ENCODE data around the gene SMURF1. TPM values are rescaled to one million over a fixed set of nuclear protein-coding genes. Genes with fewer than 3 reads are reported as not detected.
"Not testable (repeated sequence)": the region's sequence is repeated elsewhere in the genome, so short reads cannot be mapped to it uniquely, and the experiment has no call there.

The SMURF1 gene
- total RNA-seq, 2 donors from 2014 or later: 15.4 to 25.1 TPM

DNA sequence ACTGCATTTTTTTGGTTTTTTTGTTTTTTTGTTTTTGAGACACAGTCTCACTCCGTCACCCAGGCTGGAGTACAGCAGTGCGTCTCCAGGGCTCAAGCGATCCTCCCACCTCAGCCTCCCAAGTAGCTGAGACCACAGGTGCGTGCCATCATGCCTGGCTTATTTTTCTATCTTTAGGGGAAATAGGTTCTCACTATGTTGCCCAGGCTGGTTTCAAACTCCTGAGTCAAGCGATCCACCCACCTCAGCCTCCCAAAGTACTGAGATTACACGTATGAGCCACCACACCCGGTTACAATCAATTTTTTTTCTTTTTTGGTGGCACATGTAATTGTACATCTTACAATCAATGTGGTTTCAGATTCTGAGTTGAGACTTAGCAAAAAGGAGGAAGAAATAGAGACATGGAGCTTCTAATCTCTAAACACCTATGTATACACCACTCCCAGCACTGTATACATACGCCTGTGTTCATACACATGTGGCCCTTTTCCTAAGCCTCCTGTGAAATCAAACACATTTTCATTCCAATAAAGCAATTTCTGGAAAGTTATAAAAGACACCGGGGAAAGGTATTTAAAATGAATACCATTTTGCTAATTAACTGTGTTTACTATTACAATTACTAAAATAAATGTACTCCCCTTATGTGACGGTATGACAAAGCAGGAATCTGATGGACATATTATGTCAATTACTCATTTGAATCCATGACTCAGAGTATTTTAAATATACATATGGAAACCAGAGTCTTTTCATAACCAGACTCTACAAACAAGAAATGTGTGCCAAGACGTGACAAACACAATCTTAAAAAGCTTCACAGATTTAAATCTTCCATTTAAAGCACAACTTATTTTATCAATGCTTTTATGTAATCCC is 40.9 kb downstream of the SMURF1 start:
- 87% methylated on average over 11 of the region's 11 CpGs for WGBS
- no peaks in the 10 kb centered on the region for H3K4me1 ChIP-seq (replicated peaks)
- H3K9me3 ChIP-seq: no peaks in the 10 kb centered on the region
- H3K4me3 ChIP-seq: no peak overlapping the region
- H3K36me3 ChIP-seq: no peaks in the 10 kb centered on the region
- no peaks in the 10 kb centered on the region for H3K27me3 ChIP-seq (replicated peaks; ENCODE audit: insufficient read depth)
- H3K27ac ChIP-seq: no peak overlapping the region
- no peak for TF ChIP-seq POLR2AphosphoS5 (IDR thresholded peaks at IDR 0.05)
- TF ChIP-seq, protein P1, sequence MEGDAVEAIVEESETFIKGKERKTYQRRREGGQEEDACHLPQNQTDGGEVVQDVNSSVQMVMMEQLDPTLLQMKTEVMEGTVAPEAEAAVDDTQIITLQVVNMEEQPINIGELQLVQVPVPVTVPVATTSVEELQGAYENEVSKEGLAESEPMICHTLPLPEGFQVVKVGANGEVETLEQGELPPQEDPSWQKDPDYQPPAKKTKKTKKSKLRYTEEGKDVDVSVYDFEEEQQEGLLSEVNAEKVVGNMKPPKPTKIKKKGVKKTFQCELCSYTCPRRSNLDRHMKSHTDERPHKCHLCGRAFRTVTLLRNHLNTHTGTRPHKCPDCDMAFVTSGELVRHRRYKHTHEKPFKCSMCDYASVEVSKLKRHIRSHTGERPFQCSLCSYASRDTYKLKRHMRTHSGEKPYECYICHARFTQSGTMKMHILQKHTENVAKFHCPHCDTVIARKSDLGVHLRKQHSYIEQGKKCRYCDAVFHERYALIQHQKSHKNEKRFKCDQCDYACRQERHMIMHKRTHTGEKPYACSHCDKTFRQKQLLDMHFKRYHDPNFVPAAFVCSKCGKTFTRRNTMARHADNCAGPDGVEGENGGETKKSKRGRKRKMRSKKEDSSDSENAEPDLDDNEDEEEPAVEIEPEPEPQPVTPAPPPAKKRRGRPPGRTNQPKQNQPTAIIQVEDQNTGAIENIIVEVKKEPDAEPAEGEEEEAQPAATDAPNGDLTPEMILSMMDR (IDR thresholded peaks at IDR 0.05): no peak
- no peak for TF ChIP-seq POLR2A (IDR thresholded peaks at IDR 0.05)
- no peak for DNase-seq (ENCODE audit: low spot score)
- intact Hi-C loops (cut with DNase I): no loop called here

GRCh38 chr7:99102361-99102760 is 41.5 kb downstream of the SMURF1 start:
- 86% methylated on average over 1 of the region's 1 CpG for whole genome bisulfite sequencing
- intact Hi-C loops (cut with DNase I): no loop called here

GRCh38 chr7:99101516-99101915 is 42.4 kb downstream of the SMURF1 start:
- H3K9me3 ChIP-seq; intact Hi-C loops (cut with DNase I); H3K27ac ChIP-seq; H3K4me3 ChIP-seq; H3K36me3 ChIP-seq; H3K4me1 ChIP-seq (replicated peaks); H3K27me3 ChIP-seq (replicated peaks; ENCODE audit: insufficient read depth); DNase-seq (ENCODE audit: low spot score): not testable (repeated sequence)
- 84% methylated on average over 13 of the region's 13 CpGs for WGBS

More at GRCh38 chr7:99102361-99102760, 41.5 kb downstream of the SMURF1 start:
- Histone ChIP-seq H3K27ac (no peak overlapping the region), H3K9me3 (no peaks in the 10 kb centered on the region), H3K27me3 (replicated peaks; ENCODE audit: insufficient read depth) (no peaks in the 10 kb centered on the region), H3K4me3 (no peak overlapping the region), H3K36me3 (no peaks in the 10 kb centered on the region), H3K4me1 (replicated peaks) (no peaks in the 10 kb centered on the region)
- no peak for TF ChIP-seq POLR2AphosphoS5 (IDR thresholded peaks at IDR 0.05)
- no peak for DNase-seq (ENCODE audit: low spot score)

DNA sequence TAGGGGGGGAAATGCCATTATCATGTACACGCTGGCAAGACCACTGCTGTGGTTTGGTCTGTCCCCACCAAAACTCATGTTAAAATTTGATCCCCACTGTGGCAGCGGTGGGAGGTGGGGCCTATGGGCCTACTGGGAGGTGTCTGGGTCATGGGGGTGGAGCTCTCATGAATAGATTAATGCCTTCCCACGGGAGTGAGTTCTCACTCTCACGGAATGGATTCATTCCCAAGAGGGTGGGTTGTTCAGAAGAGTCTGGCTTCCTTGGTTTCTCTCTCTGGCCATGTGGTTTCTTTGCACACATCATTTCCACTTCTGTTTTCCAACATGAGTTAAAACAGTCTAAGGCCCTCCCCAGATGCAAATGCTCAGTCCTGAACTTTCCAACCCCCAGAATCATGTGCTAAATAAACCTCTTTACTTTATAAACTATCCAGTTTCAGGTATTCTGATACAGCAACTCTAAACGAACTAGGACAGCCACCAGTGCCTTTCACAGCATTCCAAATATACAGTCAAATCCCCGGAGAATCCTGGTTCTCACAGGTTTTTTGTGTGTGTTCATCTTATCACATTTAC is 44.3 kb downstream of the SMURF1 start:
- DNase-seq (ENCODE audit: low spot score): no peak
- Histone ChIP-seq H3K4me1 (replicated peaks) (peaks cover 6% of the 10 kb centered on the region), H3K9me3 (no peaks in the 10 kb centered on the region), H3K4me3 (no peak overlapping the region), H3K27me3 (replicated peaks; ENCODE audit: insufficient read depth) (no peaks in the 10 kb centered on the region), H3K36me3 (no peaks in the 10 kb centered on the region), H3K27ac (peak overlapping the region in 1 of 2 donors; percentile 19)
- TF ChIP-seq POLR2A (IDR thresholded peaks at IDR 0.05): no peak
- TF ChIP-seq, protein P1 (IDR thresholded peaks at IDR 0.05): no peak
- TF ChIP-seq POLR2AphosphoS5 (IDR thresholded peaks at IDR 0.05): no peak
- WGBS: 83% methylated on average over 6 of the region's 6 CpGs
- intact Hi-C loops (cut with DNase I): no loop called here

DNA sequence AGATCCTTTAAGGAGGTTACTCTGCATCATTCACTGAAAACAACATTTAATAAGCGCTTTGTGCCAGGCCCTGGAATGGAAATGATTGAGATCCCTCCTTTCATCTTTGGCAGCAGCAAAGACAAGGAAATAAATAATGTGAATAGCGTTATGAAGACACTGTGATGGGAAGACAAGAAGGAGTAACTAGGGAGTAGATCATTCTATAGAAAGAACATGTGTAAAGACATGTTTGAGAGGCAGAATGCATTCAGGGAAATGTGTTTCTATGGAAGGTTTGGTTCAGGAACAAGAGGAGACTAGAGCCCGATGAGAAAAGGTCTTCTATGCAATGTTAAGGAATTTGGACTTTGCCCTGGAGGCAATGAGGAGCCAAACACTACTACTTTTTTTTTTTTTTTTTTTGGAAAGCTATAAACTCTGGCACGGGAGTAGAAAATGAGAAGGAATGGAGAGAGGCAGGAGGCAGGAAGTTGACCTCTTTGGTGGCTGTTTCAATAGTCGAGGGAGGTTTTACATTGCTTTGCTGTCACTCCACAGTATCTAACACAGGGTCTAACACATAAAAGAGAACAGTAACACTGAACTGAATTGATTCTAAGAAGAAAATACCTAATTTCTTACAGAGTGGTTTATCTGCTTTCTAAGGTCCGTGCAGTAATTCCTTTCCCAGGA is 44.9 kb downstream of the SMURF1 start:
- TF ChIP-seq POLR2A (IDR thresholded peaks at IDR 0.05) (no peak), POLR2AphosphoS5 (IDR thresholded peaks at IDR 0.05) (no peak)
- TF ChIP-seq, protein P1 (IDR thresholded peaks at IDR 0.05): no peak
- intact Hi-C loops (cut with DNase I): no loop called here
- Histone ChIP-seq H3K4me3 (no peak overlapping the region), H3K9me3 (no peaks in the 10 kb centered on the region), H3K36me3 (no peaks in the 10 kb centered on the region), H3K27me3 (replicated peaks; ENCODE audit: insufficient read depth) (no peaks in the 10 kb centered on the region), H3K27ac (peak overlapping the region in 1 of 2 donors; percentile 19), H3K4me1 (replicated peaks) (peaks cover 6% of the 10 kb centered on the region)
- 51% methylated on average over 6 of the region's 6 CpGs for WGBS
- no peak for DNase-seq (ENCODE audit: low spot score)
